ENCODE results near the gene SRMS.

Gene SRMS

GRCh38 chr20:63553933-63554290 is 6.4 kb upstream of the SRMS start, which contains the start of gene FNDC11:
FNDC11 (plus strand) TSS chr20:63554159; CDS start chr20:63555664, 1,505 bp downstream.
- DNase-seq (ENCODE audit: low read depth in 1 of 2, low spot score in 1 of 2) = peak in 1 of 2 donors; percentile 25

GRCh38 chr20:63553251-63553932 is 5.8 kb upstream of the SRMS start:
- DNase-seq (ENCODE audit: low read depth in 1 of 2, low spot score in 1 of 2) = peak; percentile 80 to 85

GRCh38 chr20:63552481-63553249 is 5.1 kb upstream of the SRMS start:
- no peak for DNase-seq (ENCODE audit: low read depth in 1 of 2, low spot score in 1 of 2)

- no peak for DNase-seq (ENCODE audit: low read depth in 1 of 2, low spot score in 1 of 2)
These were observed 3.5 kb upstream of the SRMS start for GRCh38 chr20:63551068-63551467.

- no peak for DNase-seq (ENCODE audit: low read depth in 1 of 2, low spot score in 1 of 2)
These were observed 2.2 kb upstream of the SRMS start for GRCh38 chr20:63549679-63550282.

- DNase-seq (ENCODE audit: low read depth in 1 of 2, low spot score in 1 of 2) = no peak
These were observed 1.5 kb upstream of the SRMS start for GRCh38 chr20:63549019-63549418.

GRCh38 chr20:63548542-63548941 is 993 bp upstream of the SRMS start:
- no peak for DNase-seq (ENCODE audit: low read depth in 1 of 2, low spot score in 1 of 2)

GRCh38 chr20:63546956-63547724 is 409 bp downstream of the SRMS start:
- DNase-seq (ENCODE audit: low read depth in 1 of 2, low spot score in 1 of 2) = no peak

GRCh38 chr20:63546256-63546955 is 1.1 kb downstream of the SRMS start:
- DNase-seq (ENCODE audit: low read depth in 1 of 2, low spot score in 1 of 2) = no peak

- no peak for DNase-seq (ENCODE audit: low read depth in 1 of 2, low spot score in 1 of 2)
These were observed 1.7 kb downstream of the SRMS start for GRCh38 chr20:63545814-63546213.

- DNase-seq (ENCODE audit: low read depth in 1 of 2, low spot score in 1 of 2) = no peak
These were observed 2.5 kb downstream of the SRMS start for GRCh38 chr20:63544958-63545516.

- no peak for DNase-seq (ENCODE audit: low read depth in 1 of 2, low spot score in 1 of 2)
These were observed 3.1 kb downstream of the SRMS start for GRCh38 chr20:63544241-63544957.

- DNase-seq (ENCODE audit: low read depth in 1 of 2, low spot score in 1 of 2) = no peak
These were observed 3.8 kb downstream of the SRMS start for GRCh38 chr20:63543733-63544132.

GRCh38 chr20:63543131-63543530 is 4.4 kb downstream of the SRMS start:
- DNase-seq (ENCODE audit: low read depth in 1 of 2, low spot score in 1 of 2) = no peak

- DNase-seq (ENCODE audit: low read depth in 1 of 2, low spot score in 1 of 2) = no peak
These were observed 4.9 kb downstream of the SRMS start for GRCh38 chr20:63542696-63543095.

- DNase-seq (ENCODE audit: low read depth in 1 of 2, low spot score in 1 of 2) = no peak
These were observed 5.5 kb downstream of the SRMS start for GRCh38 chr20:63542031-63542559.

GRCh38 chr20:63541371-63541770 is 6.2 kb downstream of the SRMS start:
- DNase-seq (ENCODE audit: low read depth in 1 of 2, low spot score in 1 of 2) = no peak

GRCh38 chr20:63540417-63541186 is 6.9 kb downstream of the SRMS start:
- DNase-seq (ENCODE audit: low read depth in 1 of 2, low spot score in 1 of 2) = no peak
